Amygdala (tissue), 56 donors: ENCODE results near the gene BHLHE23.
A peak's percentile ranks its signal among the peaks of the same experiment; 100 is the strongest.

Experiments used
- DNase-seq, 56 donors: peaks; one replicate each; lab custom pipeline; 2025; lab: John Stamatoyannopoulos, UW

BHLHE23 gene

GRCh38 chr20:62976886-62977285 is 29.9 kb downstream of the BHLHE23 start:
- no peak for DNase-seq

- no peak for DNase-seq
These were observed 30.8 kb downstream of the BHLHE23 start for GRCh38 chr20:62975812-62976508.

GRCh38 chr20:62975251-62975760 is 31.5 kb downstream of the BHLHE23 start:
- no peak for DNase-seq

- DNase-seq: no peak
These were observed 33.7 kb downstream of the BHLHE23 start for GRCh38 chr20:62972845-62973745.

GRCh38 chr20:62971950-62972844 is 34.6 kb downstream of the BHLHE23 start:
- peak; percentile 4 to 83 (median 60) for DNase-seq

- no peak for DNase-seq
These were observed 35.4 kb downstream of the BHLHE23 start for GRCh38 chr20:62971211-62971949.

GRCh38 chr20:62970307-62971210 is 36.2 kb downstream of the BHLHE23 start:
- DNase-seq: no peak

- DNase-seq: no peak
These were observed 36.8 kb downstream of the BHLHE23 start for GRCh38 chr20:62969939-62970306.

GRCh38 chr20:62969179-62969760 is 37.5 kb downstream of the BHLHE23 start:
- DNase-seq: no peak

GRCh38 chr20:62968378-62969178 is 38.2 kb downstream of the BHLHE23 start:
- no peak for DNase-seq

GRCh38 chr20:62967628-62968351 is 39.0 kb downstream of the BHLHE23 start:
- no peak for DNase-seq

- DNase-seq: no peak
These were observed 39.6 kb downstream of the BHLHE23 start for GRCh38 chr20:62967149-62967501.

- DNase-seq: no peak
These were observed 40.3 kb downstream of the BHLHE23 start for GRCh38 chr20:62966212-62967148.

GRCh38 chr20:62965363-62965771 is 41.4 kb downstream of the BHLHE23 start:
- DNase-seq: no peak

GRCh38 chr20:62964700-62965099 is 42.1 kb downstream of the BHLHE23 start:
- DNase-seq: peak in 16 of 56 donors; percentile 9 to 62 (median 28)
